Suprapubic skin (tissue), 4 donors: ENCODE data around the gene MYL7. TPM values are rescaled to one million over a fixed set of nuclear protein-coding genes. Genes with fewer than 3 reads are reported as not detected.

Experiments used
- DNase-seq, 2 donors: peaks; one replicate each; pipeline ENCODE4 v3.0.0-alpha.2; 2019; ENCODE audit warnings: low spot score in 2 of 2
- H3K27ac ChIP-seq: fragments of 200-600 bp; sonication (generic); one replicate; pipeline ENCODE4 v1.5.1; 2019
- H3K27me3 ChIP-seq: fragments of 200-600 bp; sonication (generic); one replicate; pipeline ENCODE4 v1.5.1; 2019
- H3K36me3 ChIP-seq: fragments of 200-600 bp; sonication (generic); one replicate; pipeline ENCODE4 v1.5.1; 2019
- H3K4me1 ChIP-seq: fragments of 200-600 bp; sonication (generic); one replicate; pipeline ENCODE4 v1.5.1; 2019
- H3K4me3 ChIP-seq: fragments of 200-600 bp; sonication (generic); one replicate; pipeline ENCODE4 v1.5.1; 2019; ENCODE audit warnings: mild to moderate bottlenecking
- H3K9me3 ChIP-seq: fragments of 200-600 bp; sonication (generic); one replicate; pipeline ENCODE4 v1.5.1; 2019
- EP300 ChIP-seq: sonication (generic); formaldehyde crosslinking; IDR thresholded peaks from one replicate; pipeline ENCODE4 v1.6.1; 2017; ENCODE audit warnings: antibody characterized with exemption
- POLR2A ChIP-seq, 2 donors: fragments of 450-650 bp; IDR thresholded peaks; one replicate each; pipeline ENCODE4 v1.6.1; 2017; ENCODE audit warnings: antibody characterized with exemption in 2 of 2, mild to moderate bottlenecking in 2 of 2, moderate library complexity in 2 of 2
- POLR2AphosphoS5 ChIP-seq, 3 donors: sonication (generic); formaldehyde crosslinking; IDR thresholded peaks; one replicate each; pipeline ENCODE4 v1.6.1; 2017; ENCODE audit warnings: antibody characterized with exemption in 3 of 3
- WGBS: methylation state at CpG from one replicate; pipeline ENCODE4 v1.1.5; 2018; 5-methylcytosine and 5-hydroxymethylcytosine counted together
- total RNA-seq, 4 donors: library from RNA; depleted of rRNA; stranded (reverse); fragments of >200 nt; gene quantifications; one replicate each; pipeline ENCODE4 v1.1.0, GENCODE V29; 2016
- TF ChIP-seq, protein P1 (sequence below), 2 donors: fragments of 200-600 bp in 1 of 2; fragments of 450-650 bp in 1 of 2; sonication (generic) in 1 of 2; IDR thresholded peaks; one replicate each; pipeline ENCODE4 v1.5.1; 2016 to 2019; ENCODE audit warnings: antibody characterized with exemption in 2 of 2, mild to moderate bottlenecking in 1 of 2, moderate library complexity in 1 of 2

Gene MYL7
- total RNA-seq, 4 donors from 2014 or later = not detected

GRCh38 chr7:44187636-44188416 is 46.7 kb upstream of the MYL7 start:
- Histone ChIP-seq H3K4me3 (no peak overlapping the region), H3K9me3 (no peaks in the 10 kb centered on the region), H3K27me3 (peaks cover 5% of the 10 kb centered on the region), H3K27ac (no peak overlapping the region), H3K36me3 (no peaks in the 10 kb centered on the region), H3K4me1 (peaks cover 3% of the 10 kb centered on the region)
- 67% methylated on average over 8 of the region's 9 CpGs for WGBS
- no peak for TF ChIP-seq POLR2AphosphoS5 (IDR thresholded peaks at IDR 0.05)
- no peak for TF ChIP-seq EP300
- peak in 1 of 2 donors; percentile 48 for DNase-seq

DNA sequence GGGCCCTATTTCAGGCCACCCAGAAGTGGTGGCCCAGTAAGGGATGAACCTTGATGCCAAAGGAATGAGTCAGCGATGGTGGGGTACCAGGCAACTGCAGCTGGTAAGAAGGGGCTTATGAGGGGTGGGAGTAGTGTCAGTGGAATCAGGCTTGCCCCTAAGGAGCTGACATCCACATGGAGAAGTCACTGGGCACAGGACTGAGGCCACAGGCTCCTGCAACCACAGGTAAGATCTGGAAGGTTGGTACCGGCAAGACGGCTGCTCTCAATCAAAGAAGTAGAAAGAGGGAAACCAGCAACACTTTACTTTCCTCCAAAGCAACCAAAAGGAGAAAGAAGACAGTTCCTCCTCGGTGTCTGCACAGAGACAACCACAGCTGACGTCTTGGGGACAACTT is 45.6 kb upstream of the MYL7 start:
- DNase-seq = no peak
- Histone ChIP-seq H3K4me3 (no peak overlapping the region), H3K27ac (no peak overlapping the region), H3K4me1 (peaks cover 3% of the 10 kb centered on the region), H3K9me3 (no peaks in the 10 kb centered on the region), H3K27me3 (no peaks in the 10 kb centered on the region), H3K36me3 (no peaks in the 10 kb centered on the region)
- 73% methylated on average over 5 of the region's 5 CpGs for WGBS
- TF ChIP-seq POLR2A (IDR thresholded peaks at IDR 0.05) (no peak), EP300 (no peak), POLR2AphosphoS5 (IDR thresholded peaks at IDR 0.05) (no peak)
- TF ChIP-seq, protein P1, sequence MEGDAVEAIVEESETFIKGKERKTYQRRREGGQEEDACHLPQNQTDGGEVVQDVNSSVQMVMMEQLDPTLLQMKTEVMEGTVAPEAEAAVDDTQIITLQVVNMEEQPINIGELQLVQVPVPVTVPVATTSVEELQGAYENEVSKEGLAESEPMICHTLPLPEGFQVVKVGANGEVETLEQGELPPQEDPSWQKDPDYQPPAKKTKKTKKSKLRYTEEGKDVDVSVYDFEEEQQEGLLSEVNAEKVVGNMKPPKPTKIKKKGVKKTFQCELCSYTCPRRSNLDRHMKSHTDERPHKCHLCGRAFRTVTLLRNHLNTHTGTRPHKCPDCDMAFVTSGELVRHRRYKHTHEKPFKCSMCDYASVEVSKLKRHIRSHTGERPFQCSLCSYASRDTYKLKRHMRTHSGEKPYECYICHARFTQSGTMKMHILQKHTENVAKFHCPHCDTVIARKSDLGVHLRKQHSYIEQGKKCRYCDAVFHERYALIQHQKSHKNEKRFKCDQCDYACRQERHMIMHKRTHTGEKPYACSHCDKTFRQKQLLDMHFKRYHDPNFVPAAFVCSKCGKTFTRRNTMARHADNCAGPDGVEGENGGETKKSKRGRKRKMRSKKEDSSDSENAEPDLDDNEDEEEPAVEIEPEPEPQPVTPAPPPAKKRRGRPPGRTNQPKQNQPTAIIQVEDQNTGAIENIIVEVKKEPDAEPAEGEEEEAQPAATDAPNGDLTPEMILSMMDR (IDR thresholded peaks at IDR 0.05) = no peak

GRCh38 chr7:44185729-44186128 is 44.6 kb upstream of the MYL7 start:
- TF ChIP-seq EP300 (no peak), POLR2AphosphoS5 (IDR thresholded peaks at IDR 0.05) (no peak), POLR2A (IDR thresholded peaks at IDR 0.05) (no peak)
- TF ChIP-seq, protein P1 (IDR thresholded peaks at IDR 0.05) = no peak
- Histone ChIP-seq H3K9me3 (no peaks in the 10 kb centered on the region), H3K4me1 (peaks cover 3% of the 10 kb centered on the region), H3K36me3 (no peaks in the 10 kb centered on the region), H3K4me3 (no peak overlapping the region), H3K27ac (no peak overlapping the region), H3K27me3 (no peaks in the 10 kb centered on the region)
- 80% methylated on average over 1 of the region's 5 CpGs for WGBS
- no peak for DNase-seq

DNA sequence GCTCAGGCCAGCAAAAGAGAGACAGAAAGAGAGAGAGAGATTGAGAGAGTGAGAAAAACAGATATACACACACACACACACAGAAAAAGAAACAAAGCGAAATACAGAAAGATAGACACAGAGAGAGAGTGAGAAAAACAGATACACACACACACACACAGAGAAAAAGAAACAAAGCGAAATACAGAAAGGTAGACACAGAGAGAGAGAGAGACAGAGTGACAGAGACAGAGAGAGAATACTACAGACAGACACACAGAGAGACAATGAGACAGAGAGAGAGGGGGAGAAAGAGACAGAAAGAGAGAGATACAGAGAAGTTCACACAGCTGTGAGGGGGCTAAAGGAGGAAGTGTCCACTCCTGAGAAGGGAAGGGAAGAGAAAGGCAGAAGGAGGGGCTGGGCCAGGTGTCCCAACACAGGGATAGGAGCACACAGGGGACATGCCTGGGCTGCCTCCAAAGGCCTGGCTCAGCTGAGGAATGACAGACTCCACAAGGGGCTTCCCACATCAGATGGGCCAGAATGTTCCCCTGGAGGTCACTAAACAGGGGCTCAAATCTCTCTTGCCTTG is 43.8 kb upstream of the MYL7 start:
- no peak for TF ChIP-seq POLR2AphosphoS5 (IDR thresholded peaks at IDR 0.05)
- no peak for TF ChIP-seq POLR2A (IDR thresholded peaks at IDR 0.05)
- TF ChIP-seq, protein P1 (IDR thresholded peaks at IDR 0.05) = no peak
- H3K4me1 ChIP-seq = peaks cover 3% of the 10 kb centered on the region
- WGBS = 96% methylated on average over 2 of the region's 2 CpGs
- H3K36me3 ChIP-seq = no peaks in the 10 kb centered on the region
- no peaks in the 10 kb centered on the region for H3K27me3 ChIP-seq
- no peak for DNase-seq
- no peaks in the 10 kb centered on the region for H3K9me3 ChIP-seq
- no peak overlapping the region for H3K27ac ChIP-seq
- no peak overlapping the region for H3K4me3 ChIP-seq

GRCh38 chr7:44184206-44184872 is 43.2 kb upstream of the MYL7 start:
- no peak for DNase-seq
- H3K4me1 ChIP-seq = peaks cover 3% of the 10 kb centered on the region
- H3K4me3 ChIP-seq = no peak overlapping the region
- no peaks in the 10 kb centered on the region for H3K36me3 ChIP-seq
- H3K9me3 ChIP-seq = no peaks in the 10 kb centered on the region
- H3K27ac ChIP-seq = no peak overlapping the region
- TF ChIP-seq EP300 (no peak), POLR2A (IDR thresholded peaks at IDR 0.05) (no peak), POLR2AphosphoS5 (IDR thresholded peaks at IDR 0.05) (no peak)
- TF ChIP-seq, protein P1 (IDR thresholded peaks at IDR 0.05) = no peak
- WGBS = 73% methylated on average over 15 of the region's 16 CpGs
- H3K27me3 ChIP-seq = no peaks in the 10 kb centered on the region
